GM12878 (cell line): ENCODE data around the gene ABCC11. TPM values are rescaled to one million over a fixed set of nuclear protein-coding genes. Genes with fewer than 3 reads are reported as not detected.

Experiments used
- ATF2 ChIP-seq: IDR thresholded peaks from 2 replicates; pipeline ENCODE4 v1.6.1; 2012; ENCODE audit warnings: low read length, inconsistent platforms
- BCL11A ChIP-seq: IDR thresholded peaks from 2 replicates; pipeline ENCODE4 v1.6.1; 2011; ENCODE audit warnings: low read depth, low read length
- BHLHE40 ChIP-seq, 2 experiments: fragments of 450-650 bp in 1 of 2; IDR thresholded peaks; 2 replicates each; pipeline ENCODE4 v1.6.1; 2011 to 2017; ENCODE audit warnings: low read depth in 2 of 2, borderline replicate concordance in 1 of 2, improper control_type of control experiment in 1 of 2, low read length in 1 of 2, mild to moderate bottlenecking in 1 of 2
- CREB1 ChIP-seq: IDR thresholded peaks from 2 replicates; pipeline ENCODE4 v1.6.1; 2012; ENCODE audit warnings: low read depth, mild to moderate bottlenecking, inconsistent platforms
- CTCF ChIP-seq, 3 experiments: IDR thresholded peaks in 2 of 3; conservative IDR thresholded peaks in 1 of 3; 2 replicates each; pipeline ENCODE4 v1.5.1; 2011; ENCODE audit warnings: low read depth in 3 of 3, low read length in 3 of 3, mild to moderate bottlenecking in 3 of 3, control low read depth in 2 of 3, moderate library complexity in 2 of 3, inconsistent platforms in 1 of 3, mixed read lengths in 1 of 3; ENCODE audit not compliant: control insufficient read depth in 2 of 3, insufficient read depth in 1 of 3; ENCODE audit errors: extremely low read depth in 1 of 3
- EZH2 ChIP-seq: IDR thresholded peaks from 2 replicates; pipeline ENCODE4 v1.6.1; 2012; ENCODE audit warnings: low read depth, mild to moderate bottlenecking, control low read depth, inconsistent platforms, low read length, borderline replicate concordance; ENCODE audit not compliant: control insufficient read depth
- GATAD2B ChIP-seq: fragments of 450-650 bp; conservative IDR thresholded peaks from 2 replicates; pipeline ENCODE4 v1.6.1; 2017; ENCODE audit warnings: low read depth, mild to moderate bottlenecking, moderate library complexity
- HSF1 ChIP-seq: fragments of 150-350 bp; IDR thresholded peaks from 2 replicates; pipeline ENCODE4 v1.6.1; 2014; ENCODE audit warnings: mild to moderate bottlenecking, low read depth, low read length
- IRF5 ChIP-seq: fragments of 450-650 bp; IDR thresholded peaks from 2 replicates; pipeline ENCODE4 v1.6.1; 2017; ENCODE audit warnings: borderline replicate concordance
- KAT2A ChIP-seq: conservative IDR thresholded peaks from 2 replicates; pipeline ENCODE4 v1.6.1; 2011; ENCODE audit warnings: low read depth, low read length; ENCODE audit not compliant: control insufficient read depth
- MTA2 ChIP-seq: fragments of 450-650 bp; IDR thresholded peaks from 2 replicates; pipeline ENCODE4 v1.6.1; 2016; ENCODE audit warnings: low read depth, mild to moderate bottlenecking, moderate library complexity
- RAD21 ChIP-seq: IDR thresholded peaks from 2 replicates; pipeline ENCODE4 v1.6.1; 2011; ENCODE audit warnings: mild to moderate bottlenecking, low read depth, low read length, moderate library complexity; ENCODE audit not compliant: insufficient read depth
- SMARCA5 ChIP-seq: fragments of 450-650 bp; IDR thresholded peaks from 2 replicates; pipeline ENCODE4 v1.6.1; 2017; ENCODE audit warnings: mild to moderate bottlenecking
- STAT3 ChIP-seq: IDR thresholded peaks from 2 replicates; pipeline ENCODE4 v1.6.1; 2011; ENCODE audit warnings: low read depth, low read length, improper control_type of control experiment
- ZBED1 ChIP-seq: IDR thresholded peaks from 2 replicates; pipeline ENCODE4 v1.6.1; 2016; ENCODE audit warnings: borderline replicate concordance
- ZBTB4 ChIP-seq: fragments of 450-650 bp; formaldehyde crosslinking; IDR thresholded peaks from 2 replicates; pipeline ENCODE4 v1.4.0; 2022; ENCODE audit warnings: mild to moderate bottlenecking, moderate library complexity
- polyA plus RNA-seq, 11 experiments: library from polyadenylated mRNA; depleted of rRNA in 4 of 11; unstranded in 6 of 11; stranded (reverse) in 5 of 11; fragments of >200 nt; fragmentation: Nextera tagmentation in 4 of 11; fragmentation: Illumina TruSeq in 1 of 11; extraction: Ambion mirVana in 4 of 11; extraction: Trizol in 1 of 11; gene quantifications; 1 replicate in 1 of 11; 2 replicates in 10 of 11; pipeline versions ENCODE4 v1.2.1 to v1.2.3, GENCODE V29; 2011 to 2016; ENCODE audit warnings: inconsistent platforms in 2 of 11, missing spikeins in 2 of 11, low read depth in 1 of 11
- total RNA-seq, 4 experiments: library from RNA; depleted of rRNA in 3 of 4; stranded (reverse); fragments of >200 nt in 3 of 4; fragmentation: Illumina TruSeq in 1 of 4; extraction: Trizol in 1 of 4; gene quantifications; 2 replicates each; pipeline versions ENCODE4 v1.2.1 to v1.2.3, GENCODE V29; 2013 to 2021
- TF ChIP-seq, protein P1 (sequence below): fragments of 450-650 bp; IDR thresholded peaks from 2 replicates; pipeline ENCODE4 v1.6.1; 2017; ENCODE audit warnings: mild to moderate bottlenecking, low read depth, inconsistent platforms; ENCODE audit not compliant: poor library complexity, severe bottlenecking

ABCC11 gene
- total and polyA plus RNA-seq, 10 of the 15 experiments (the other 5 are each of a cell fraction or from before 2014, with no cell fraction given), result 0.04 to 0.20 (median 0.10) TPM; not detected in 6

DNA sequence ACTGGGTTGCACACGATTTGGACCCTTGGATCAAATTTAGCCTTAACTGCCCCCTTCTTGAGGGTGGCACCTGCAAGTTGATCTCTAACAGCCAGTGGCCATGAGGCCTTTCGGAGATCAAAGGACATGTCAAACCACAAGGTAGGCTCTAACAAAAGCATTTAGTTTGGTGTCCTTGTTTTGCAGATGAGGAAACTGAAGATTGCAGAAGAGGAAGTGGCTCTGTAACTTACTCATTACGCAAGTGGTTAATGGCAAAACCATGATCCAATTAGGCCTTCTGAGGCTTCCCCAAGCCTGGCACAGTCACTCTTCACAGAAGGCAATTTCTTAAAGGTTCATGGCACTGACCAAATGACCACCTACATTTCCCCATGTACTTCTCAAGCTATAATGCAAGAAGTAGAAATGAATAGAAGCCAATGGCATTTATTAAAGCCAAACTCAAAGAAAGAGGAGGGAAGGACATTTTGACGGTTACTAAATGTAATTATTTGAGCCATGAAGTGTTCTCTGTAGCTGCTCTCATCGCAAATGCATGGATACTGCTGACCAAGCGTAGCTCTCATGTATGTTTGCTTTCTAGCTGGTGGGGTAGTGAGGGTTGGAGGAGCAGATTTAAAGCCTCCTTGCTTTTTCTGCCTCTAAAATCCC is 58.8 kb downstream of the ABCC11 start (continued):
- peak in 1 of 2 experiments; percentile 75; a peak in 2 of 4 replicates for TF ChIP-seq BHLHE40 (IDR thresholded peaks at IDR 0.05; ENCODE audit: borderline replicate concordance in 1 of 2, low read depth in 2 of 2, low read length in 1 of 2)
- TF ChIP-seq EZH2, result no peak
- TF ChIP-seq ZBTB4, result no peak
- TF ChIP-seq GATAD2B, result peak; percentile 80
- TF ChIP-seq STAT3, result no peak
- peak; percentile 100 for TF ChIP-seq MTA2
- no peak for TF ChIP-seq CTCF (IDR thresholded peaks at IDR 0.05 in 2 of 3, conservative IDR thresholded peaks at IDR 0.05 in 1 of 3; ENCODE audit: control insufficient read depth in 2 of 3, extremely low read depth in 1 of 3, insufficient read depth in 1 of 3, low read depth in 3 of 3, low read length in 3 of 3)
- TF ChIP-seq ATF2, result peak; percentile 67
- TF ChIP-seq BCL11A, result peak; percentile 100
- TF ChIP-seq, protein P1, sequence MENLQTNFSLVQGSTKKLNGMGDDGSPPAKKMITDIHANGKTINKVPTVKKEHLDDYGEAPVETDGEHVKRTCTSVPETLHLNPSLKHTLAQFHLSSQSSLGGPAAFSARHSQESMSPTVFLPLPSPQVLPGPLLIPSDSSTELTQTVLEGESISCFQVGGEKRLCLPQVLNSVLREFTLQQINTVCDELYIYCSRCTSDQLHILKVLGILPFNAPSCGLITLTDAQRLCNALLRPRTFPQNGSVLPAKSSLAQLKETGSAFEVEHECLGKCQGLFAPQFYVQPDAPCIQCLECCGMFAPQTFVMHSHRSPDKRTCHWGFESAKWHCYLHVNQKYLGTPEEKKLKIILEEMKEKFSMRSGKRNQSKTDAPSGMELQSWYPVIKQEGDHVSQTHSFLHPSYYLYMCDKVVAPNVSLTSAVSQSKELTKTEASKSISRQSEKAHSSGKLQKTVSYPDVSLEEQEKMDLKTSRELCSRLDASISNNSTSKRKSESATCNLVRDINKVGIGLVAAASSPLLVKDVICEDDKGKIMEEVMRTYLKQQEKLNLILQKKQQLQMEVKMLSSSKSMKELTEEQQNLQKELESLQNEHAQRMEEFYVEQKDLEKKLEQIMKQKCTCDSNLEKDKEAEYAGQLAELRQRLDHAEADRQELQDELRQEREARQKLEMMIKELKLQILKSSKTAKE, result peak; percentile 75
- TF ChIP-seq SMARCA5, result no peak
- no peak for TF ChIP-seq KAT2A
- no peak for TF ChIP-seq IRF5
- no peak for TF ChIP-seq RAD21
- TF ChIP-seq ZBED1, result 0 out of 2 replicates have a peak, but pooled peaks have one; percentile 32
- no peak for TF ChIP-seq HSF1
- TF ChIP-seq CREB1, result no peak
